KOPT-K1 (cell line): ENCODE measurements around the gene PPP1R37.
"Not testable (repeated sequence)": the region's sequence is repeated elsewhere in the genome, so short reads cannot be mapped to it uniquely, and the experiment has no call there.

ENCODE experiments used
- H3K27ac ChIP-seq: fragments of 200-600 bp; sonication (generic); 2 replicates; pipeline ENCODE4 v1.5.1; 2016; ENCODE audit warnings: antibody characterized with exemption, mild to moderate bottlenecking, low read depth, low read length; ENCODE audit not compliant: poor library complexity, severe bottlenecking
- H3K36me3 ChIP-seq: fragments of 200-600 bp; sonication (generic); 2 replicates; pipeline ENCODE4 v1.5.1; 2017; ENCODE audit warnings: antibody characterized with exemption, mild to moderate bottlenecking, low read length, moderate library complexity; ENCODE audit not compliant: insufficient read depth
- H3K9me3 ChIP-seq: fragments of 200-600 bp; sonication (generic); 2 replicates; pipeline ENCODE4 v1.5.1; 2017; ENCODE audit warnings: antibody characterized with exemption, low read length, mild to moderate bottlenecking; ENCODE audit not compliant: insufficient read depth, poor library complexity, severe bottlenecking

PPP1R37 gene

DNA sequence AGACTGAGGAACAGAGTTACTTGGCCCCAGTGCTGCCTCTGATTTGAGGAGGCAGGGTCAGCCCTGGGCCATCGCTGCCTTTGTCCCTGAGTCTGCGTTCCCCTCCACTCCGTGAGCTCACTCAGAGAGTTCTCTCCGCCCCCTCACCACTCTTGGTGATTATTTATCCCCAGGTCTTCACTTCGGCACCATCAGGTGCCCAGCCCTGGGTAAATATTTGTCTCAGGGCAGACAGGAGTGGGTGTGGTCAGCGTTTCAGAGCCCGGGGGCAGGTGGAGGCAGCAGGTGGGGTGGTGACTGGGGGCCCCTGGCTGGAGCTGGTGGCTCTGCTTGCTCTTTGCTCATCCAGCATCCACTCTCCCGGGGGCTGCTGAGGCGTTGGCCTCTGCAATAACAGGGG is 20.6 kb downstream of the PPP1R37 start:
- no peaks in the 10 kb centered on the region for H3K9me3 ChIP-seq
- no peak overlapping the region for H3K27ac ChIP-seq
- H3K36me3 ChIP-seq, result peaks cover 8% of the 10 kb centered on the region; the same call in 1 of the 2 replicates

DNA sequence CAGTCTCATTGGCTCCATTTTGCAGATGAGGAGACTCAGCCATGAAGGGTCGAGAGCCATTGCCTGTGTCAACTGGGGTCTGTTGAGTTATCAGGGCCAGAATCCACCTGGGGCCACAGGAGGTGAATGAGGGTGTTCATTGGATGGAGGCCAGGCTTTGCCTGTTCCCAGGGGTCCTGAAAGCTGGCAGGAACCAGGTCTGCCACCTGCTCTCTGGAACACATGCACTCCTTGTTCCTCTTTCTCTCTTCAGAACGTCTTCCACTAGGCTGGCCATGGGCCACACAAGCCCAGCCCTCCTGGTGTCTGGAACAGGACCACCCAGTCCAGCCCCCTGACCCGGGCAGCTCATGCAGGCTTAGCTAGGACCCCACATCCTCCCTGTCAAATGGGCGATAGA is 21.1 kb downstream of the PPP1R37 start:
- Histone ChIP-seq H3K27ac (no peak overlapping the region), H3K36me3 (peaks cover 8% of the 10 kb centered on the region; the same call in 1 of the 2 replicates), H3K9me3 (no peaks in the 10 kb centered on the region)

DNA sequence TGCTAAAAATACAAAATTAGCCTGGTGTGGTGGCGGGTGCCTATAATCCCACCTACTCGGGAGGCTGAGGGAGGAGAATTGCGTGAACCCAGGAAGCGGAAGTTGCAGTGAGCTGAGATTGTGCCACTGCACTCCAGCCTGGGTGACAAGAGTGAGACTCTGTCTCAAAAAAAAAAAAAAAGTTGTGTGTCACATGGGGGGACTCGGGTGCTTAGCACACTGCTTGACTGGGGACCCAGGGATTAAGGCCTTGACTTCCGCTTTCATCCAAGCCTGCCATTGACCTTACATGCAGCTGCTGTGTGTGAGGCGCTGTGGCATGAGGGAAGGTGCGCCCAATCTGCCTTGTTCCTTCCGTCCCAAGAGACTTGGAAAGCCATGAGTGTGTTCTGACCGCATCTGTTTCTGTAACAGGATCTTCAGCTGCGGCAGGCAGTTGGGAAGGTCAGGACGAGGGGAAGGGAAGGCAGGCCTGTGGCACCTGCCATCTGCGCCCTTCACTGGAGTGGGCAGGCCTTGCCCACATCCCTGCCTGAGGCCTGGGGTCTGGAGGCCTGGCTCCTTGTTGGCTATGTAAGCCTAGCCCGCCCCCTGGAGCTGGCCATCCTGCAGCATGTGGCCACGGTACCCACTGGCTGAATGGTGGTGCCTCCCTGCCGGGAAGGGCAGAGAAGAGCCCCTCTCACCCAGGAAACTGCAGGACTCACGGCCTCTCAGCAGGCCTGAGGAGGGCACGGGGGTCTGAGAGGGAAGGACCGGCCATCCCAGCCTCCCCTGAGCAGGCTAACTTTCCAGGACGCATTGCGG is 23.0 kb downstream of the PPP1R37 start:
- Histone ChIP-seq H3K36me3 (peaks cover 8% of the 10 kb centered on the region; the same call in 1 of the 2 replicates), H3K27ac (peak overlapping the region; percentile 86), H3K9me3 (no peaks in the 10 kb centered on the region)

DNA sequence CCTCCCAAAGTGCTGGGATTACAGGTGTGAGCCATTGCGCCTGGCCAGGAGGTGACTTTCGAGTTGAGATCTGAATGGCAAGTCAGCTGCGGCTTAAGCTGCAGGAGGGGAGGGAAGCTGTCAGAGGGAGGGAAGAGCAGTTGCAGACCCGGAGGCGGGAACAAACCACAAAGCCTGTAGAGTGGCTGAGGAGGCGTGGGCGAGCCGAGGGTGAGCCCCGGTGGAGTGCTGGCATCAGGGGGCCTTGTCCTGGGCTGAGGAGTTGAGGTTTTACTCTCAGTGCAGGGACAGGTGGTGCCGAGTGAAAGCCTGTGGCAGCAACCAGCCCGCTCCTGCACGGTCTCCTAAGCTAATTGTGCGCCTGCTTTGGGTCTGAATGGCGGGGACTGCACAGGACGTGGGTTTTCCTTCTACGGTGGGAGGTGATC is 24.2 kb downstream of the PPP1R37 start:
- H3K9me3 ChIP-seq, result no peaks in the 10 kb centered on the region

DNA sequence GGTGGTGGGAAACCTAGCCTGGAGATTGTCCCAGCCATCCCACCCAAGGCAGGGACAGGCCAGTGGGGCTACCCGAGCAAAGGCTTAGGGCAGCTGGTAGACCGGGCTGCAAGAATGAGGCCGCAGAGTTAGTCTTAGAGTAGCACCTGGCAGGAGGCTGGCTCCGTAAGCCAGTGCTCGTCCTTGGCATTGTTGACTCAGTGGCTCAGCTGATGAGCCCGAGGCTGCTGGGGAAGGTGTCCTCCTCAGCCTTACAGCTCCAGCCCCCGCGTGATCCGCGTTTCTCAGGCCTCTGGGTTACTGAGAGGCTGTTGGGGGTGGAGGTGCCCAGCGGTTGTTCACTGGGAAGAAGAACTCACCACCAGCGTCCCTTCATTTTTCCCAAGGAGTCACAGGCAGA is 24.7 kb downstream of the PPP1R37 start:
- Histone ChIP-seq H3K9me3 (no peaks in the 10 kb centered on the region), H3K27ac (peak overlapping the region; percentile 86), H3K36me3 (peaks cover under 1% of the 10 kb centered on the region; the same call in 1 of the 2 replicates)

More for the DNA sequence above, 24.2 kb downstream of the PPP1R37 start:
- Histone ChIP-seq H3K36me3 (peaks cover 5% of the 10 kb centered on the region; the same call in 1 of the 2 replicates), H3K27ac (peak overlapping the region; percentile 86)

DNA sequence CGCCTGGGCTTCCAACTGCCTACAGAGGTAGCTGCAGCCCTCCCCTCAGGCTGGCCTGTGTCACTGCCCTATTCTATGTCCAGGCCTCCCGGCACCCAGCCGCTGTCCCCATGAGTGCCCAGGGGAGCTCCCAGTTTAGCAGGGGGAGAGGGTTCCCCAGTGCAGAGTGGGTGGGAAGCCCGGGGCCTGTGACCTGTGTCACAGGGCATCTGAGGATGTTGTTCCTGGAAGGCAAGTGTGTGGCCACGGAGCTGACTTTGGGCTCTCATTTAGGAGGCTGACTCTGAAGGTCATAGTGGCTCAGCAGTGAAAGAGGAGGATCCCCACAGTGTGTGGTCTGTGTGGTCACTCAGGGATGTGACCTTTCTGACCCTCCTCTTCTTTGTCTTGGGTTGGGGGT is 25.1 kb downstream of the PPP1R37 start:
- Histone ChIP-seq H3K27ac (peak overlapping the region; percentile 86), H3K9me3 (no peaks in the 10 kb centered on the region), H3K36me3 (no peaks in the 10 kb centered on the region; the same call in 1 of the 2 replicates)

DNA sequence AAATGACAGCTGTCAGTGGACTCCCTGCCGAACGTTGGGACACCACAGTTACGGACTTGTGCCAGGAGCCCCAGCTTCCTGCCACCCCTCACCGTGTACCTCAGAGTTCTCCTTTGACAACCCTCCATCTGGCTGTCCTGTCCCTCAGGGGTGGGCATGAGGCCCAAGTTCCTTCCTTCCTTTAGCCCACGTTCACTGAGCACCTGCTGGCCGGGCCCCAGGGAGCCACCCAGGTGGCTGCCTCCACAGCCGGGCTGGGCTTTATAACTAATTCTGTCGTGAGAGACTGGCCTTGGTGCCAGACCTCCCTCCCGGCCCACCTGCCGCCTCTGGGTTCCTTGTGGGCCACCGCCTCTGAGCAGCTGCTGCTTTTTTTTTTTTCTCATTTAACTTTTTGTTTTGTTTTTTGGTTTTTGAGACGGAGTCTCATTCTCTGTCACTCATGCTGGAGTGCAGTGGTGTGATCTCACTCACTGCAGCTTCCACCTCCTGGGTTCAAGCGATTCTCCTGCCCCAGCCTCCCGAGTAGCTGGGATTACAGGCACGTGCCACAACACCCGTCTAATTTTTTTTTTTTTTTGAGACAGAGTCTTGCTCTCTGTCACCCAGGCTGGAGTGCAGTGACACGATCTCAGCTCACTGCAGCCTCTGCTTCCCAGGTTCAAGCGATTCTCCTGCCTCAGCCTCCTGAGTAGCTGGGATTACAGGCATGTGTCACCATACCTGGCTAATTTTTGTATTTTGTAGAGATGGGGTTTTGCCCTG is 25.8 kb downstream of the PPP1R37 start:
- not testable (repeated sequence) for H3K9me3 ChIP-seq, H3K36me3 ChIP-seq
- H3K27ac ChIP-seq, result peak overlapping the region; percentile 86

DNA sequence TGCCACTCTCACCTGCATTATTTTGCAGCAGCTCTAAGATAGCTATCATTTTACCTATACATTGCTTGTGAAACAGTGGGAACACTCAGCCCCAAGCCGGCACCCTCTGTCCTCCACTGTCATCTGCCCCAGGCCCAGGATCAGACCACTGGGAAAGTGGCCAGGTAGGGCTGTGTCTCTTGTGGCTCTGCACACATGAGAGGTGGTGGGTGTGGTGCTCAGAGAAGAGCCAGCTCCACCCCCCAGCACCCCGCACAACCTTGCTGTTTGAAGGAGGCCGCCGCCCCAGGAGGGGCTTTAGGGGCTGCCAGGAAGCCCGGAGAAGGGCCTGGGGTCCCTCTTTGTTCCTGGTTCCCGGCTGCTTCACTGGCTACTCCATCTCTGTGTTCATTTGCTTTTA is 26.6 kb downstream of the PPP1R37 start:
- H3K36me3 ChIP-seq, result peaks cover 5% of the 10 kb centered on the region; the same call in 1 of the 2 replicates
- H3K27ac ChIP-seq, result peak overlapping the region; percentile 86
- no peaks in the 10 kb centered on the region for H3K9me3 ChIP-seq

DNA sequence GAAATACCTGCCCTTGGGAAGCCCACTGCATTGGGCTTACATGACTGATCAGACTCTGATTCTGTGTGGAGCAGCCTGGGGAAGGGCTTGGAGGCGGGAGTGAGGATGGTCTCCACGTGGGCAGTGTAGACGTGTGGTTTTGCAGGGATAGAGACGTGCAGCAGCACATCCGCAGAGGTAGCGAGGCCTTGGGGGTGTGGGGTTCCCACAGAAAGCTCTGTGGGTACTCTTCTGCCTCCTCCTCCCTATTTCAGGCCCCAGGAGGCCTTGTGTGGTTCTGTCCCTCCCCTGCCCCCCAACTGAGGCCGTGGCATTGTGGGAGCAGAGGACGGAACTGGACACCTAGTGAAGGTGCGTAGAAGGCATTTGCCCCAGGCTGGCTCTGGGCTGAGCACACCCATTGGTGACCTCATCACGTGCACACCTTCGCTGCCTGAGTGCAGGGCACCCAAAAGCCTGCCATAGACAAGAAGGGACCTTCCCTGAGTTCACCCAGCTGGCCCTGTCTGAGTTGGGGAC is 28.9 kb downstream of the PPP1R37 start:
- H3K36me3 ChIP-seq, result peaks cover 5% of the 10 kb centered on the region; the same call in 1 of the 2 replicates
- H3K9me3 ChIP-seq, result no peaks in the 10 kb centered on the region
- H3K27ac ChIP-seq, result no peak overlapping the region

DNA sequence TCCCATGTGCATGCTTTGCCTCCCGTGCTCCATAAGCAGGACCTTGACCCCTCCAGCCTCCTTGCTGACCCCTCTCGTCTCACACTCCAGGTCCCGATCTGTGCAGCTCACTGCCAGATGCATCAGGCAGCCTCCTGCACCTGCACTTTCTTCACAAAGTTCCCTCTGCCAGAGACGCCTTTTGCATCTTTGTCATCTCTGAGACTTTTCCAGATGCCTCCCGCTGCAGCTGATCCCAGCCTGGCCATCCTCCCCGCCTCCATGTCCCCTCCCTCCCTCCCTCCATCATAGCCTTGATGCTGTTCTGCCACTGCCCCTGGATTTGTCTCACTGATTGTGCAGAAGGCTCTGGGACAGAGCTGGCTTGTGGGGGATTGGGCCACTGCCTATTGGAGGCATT is 29.9 kb downstream of the PPP1R37 start:
- H3K36me3 ChIP-seq, result peaks cover 5% of the 10 kb centered on the region; the same call in 1 of the 2 replicates
- H3K27ac ChIP-seq, result no peak overlapping the region
- no peaks in the 10 kb centered on the region for H3K9me3 ChIP-seq

DNA sequence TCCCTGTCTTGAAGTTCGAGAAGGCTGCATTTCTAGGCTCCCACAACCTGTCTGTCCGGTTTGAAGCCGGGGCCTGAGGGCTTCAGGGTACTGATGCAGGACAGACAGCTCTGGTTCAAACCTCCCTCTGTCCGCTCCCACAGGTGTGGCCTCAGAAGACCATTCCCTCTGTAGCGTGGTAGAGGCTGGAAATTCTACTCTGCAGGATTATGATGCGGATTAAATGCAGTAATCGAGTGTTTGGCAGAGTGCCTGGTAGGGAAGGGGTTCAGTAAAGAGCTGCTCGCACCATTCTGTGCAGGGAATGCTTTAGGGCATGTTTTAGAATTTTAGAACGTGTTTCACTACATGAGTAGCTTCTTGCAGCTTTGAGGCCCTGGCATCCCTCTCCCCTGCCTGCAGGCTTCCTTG is 30.5 kb downstream of the PPP1R37 start:
- H3K36me3 ChIP-seq, result peaks cover 5% of the 10 kb centered on the region; the same call in 1 of the 2 replicates
- H3K9me3 ChIP-seq, result no peaks in the 10 kb centered on the region
- no peak overlapping the region for H3K27ac ChIP-seq

DNA sequence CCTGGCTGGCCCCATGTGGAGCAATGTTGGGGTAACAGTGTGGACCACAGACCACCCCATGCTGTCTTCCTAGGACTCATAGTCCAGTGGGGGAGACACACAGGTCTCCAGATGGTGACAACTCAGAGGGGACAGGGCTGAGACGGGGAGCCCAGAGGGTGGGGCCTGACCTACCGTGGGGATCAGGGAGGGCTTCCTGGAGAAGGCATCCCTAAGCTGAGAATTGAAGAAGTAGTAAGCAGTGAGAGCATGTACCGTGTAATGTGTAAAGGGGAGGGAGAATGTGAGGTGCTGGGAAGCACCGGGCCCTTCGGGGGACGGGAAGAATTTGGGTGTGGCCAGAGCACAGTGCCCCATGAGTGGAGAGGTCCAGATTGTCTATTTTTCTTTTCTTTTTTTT is 31.0 kb downstream of the PPP1R37 start:
- H3K36me3 ChIP-seq, result peaks cover 5% of the 10 kb centered on the region; the same call in 1 of the 2 replicates
- H3K27ac ChIP-seq, result no peak overlapping the region
- H3K9me3 ChIP-seq, result no peaks in the 10 kb centered on the region

DNA sequence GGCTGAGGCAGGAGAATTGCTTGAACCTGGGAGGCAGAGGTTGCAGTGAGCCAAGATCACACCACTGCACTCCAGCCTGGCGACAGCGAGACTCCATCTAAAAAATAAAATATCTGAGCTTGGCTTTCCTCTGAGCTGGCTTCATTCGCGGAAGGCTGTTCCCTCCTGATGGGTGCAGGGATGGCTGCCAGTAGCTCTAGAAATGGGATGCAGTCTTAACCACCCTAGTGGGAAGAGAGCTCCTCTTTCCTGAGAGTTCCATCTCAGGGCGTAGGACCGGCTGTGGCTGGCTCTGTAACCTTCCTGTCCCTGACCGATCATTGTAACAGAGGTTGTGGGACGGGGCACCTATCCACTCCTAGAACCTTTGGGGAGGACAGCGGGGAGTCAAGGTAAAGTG is 32.4 kb downstream of the PPP1R37 start:
- Histone ChIP-seq H3K27ac (no peak overlapping the region), H3K9me3 (no peaks in the 10 kb centered on the region), H3K36me3 (peaks cover 5% of the 10 kb centered on the region; the same call in 1 of the 2 replicates)

DNA sequence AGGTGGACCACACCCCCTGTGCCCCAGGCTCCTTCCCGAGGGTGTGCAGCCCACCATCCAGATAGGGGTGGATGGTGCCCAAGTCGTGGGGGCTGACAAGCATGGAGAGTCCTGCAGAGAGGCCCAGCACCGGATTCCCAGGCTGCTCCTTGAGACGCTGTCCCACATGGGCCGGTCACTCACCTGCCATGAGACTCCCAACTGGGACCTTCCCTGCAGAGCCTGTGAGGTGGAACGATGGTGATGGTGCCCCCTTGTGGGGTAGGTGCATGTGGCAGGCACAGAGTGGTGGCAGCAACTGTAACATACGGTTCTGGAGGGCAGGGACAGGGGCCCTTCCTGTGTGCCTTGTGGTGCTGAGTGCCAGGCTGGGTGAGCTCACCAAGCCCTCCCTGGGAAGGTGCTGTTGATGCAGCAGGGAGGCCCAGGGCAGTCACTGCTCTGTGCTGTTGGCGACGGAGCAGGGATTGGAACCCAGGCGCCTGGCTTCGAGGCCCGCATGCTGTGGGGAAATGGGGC is 33.1 kb downstream of the PPP1R37 start:
- Histone ChIP-seq H3K9me3 (no peaks in the 10 kb centered on the region), H3K36me3 (peaks cover 5% of the 10 kb centered on the region; the same call in 1 of the 2 replicates), H3K27ac (no peak overlapping the region)

DNA sequence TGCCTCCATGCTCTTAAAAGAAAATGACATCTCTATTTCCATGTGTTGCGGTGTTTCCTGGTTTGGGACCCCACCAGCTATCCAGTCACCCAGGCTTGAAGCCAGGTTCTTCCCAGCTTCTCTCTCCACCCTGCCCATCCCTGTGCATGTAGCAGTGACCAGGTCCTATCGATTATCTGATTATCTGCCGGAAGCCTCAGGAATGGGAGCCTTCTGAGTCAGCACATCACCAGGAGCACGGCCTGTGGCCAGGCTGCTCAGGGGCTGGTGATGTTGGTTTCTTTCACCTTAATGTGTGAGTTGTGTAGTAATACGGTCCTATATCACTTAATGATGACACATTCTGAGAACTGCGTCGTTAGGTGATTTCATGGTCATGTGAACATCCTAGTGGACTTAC is 33.7 kb downstream of the PPP1R37 start:
- H3K36me3 ChIP-seq, result peaks cover 5% of the 10 kb centered on the region; the same call in 1 of the 2 replicates
- H3K9me3 ChIP-seq, result no peaks in the 10 kb centered on the region
- no peak overlapping the region for H3K27ac ChIP-seq
